ENCODE measurements around the gene ADIRF.
"Not testable (repeated sequence)": the region's sequence is repeated elsewhere in the genome, so short reads cannot be mapped to it uniquely, and the experiment has no call there.

The ADIRF gene

GRCh38 chr10:86968271-86968993, at the start of gene ADIRF:
Gene ADIRF, plus strand, starts transcription at chr10:86968482. Its CDS starts 63 bp downstream, at chr10:86968545.
- no peak for DNase-seq

GRCh38 chr10:86922553-86922961, 45.7 kb upstream of the ADIRF start:
- no peak for DNase-seq

- no peak for DNase-seq
These were observed 38.6 kb upstream of the ADIRF start for GRCh38 chr10:86929468-86930380.

- no peak for DNase-seq
These were observed 36.4 kb upstream of the ADIRF start for GRCh38 chr10:86931872-86932271.

- no peak for DNase-seq
These were observed 35.6 kb upstream of the ADIRF start for GRCh38 chr10:86932674-86933073.

GRCh38 chr10:86934162-86934711, 34.0 kb upstream of the ADIRF start:
- not testable (repeated sequence) for DNase-seq

- DNase-seq: no peak
These were observed 31.4 kb upstream of the ADIRF start for GRCh38 chr10:86936661-86937501.

GRCh38 chr10:86937502-86938154, 30.7 kb upstream of the ADIRF start:
- DNase-seq: no peak

GRCh38 chr10:86938260-86938659, 30.0 kb upstream of the ADIRF start:
- DNase-seq: no peak

GRCh38 chr10:86940076-86940475, 28.2 kb upstream of the ADIRF start:
- DNase-seq: not testable (repeated sequence)

- no peak for DNase-seq
These were observed 27.6 kb upstream of the ADIRF start for GRCh38 chr10:86940677-86941076.

- no peak for DNase-seq
These were observed 26.9 kb upstream of the ADIRF start for GRCh38 chr10:86941426-86941825.

- DNase-seq: no peak
These were observed 26.3 kb upstream of the ADIRF start for GRCh38 chr10:86941991-86942421.

GRCh38 chr10:86942441-86943315, 25.6 kb upstream of the ADIRF start:
- no peak for DNase-seq

GRCh38 chr10:86943316-86944030, 24.8 kb upstream of the ADIRF start:
- DNase-seq: no peak

- DNase-seq: no peak
These were observed 24.3 kb upstream of the ADIRF start for GRCh38 chr10:86944031-86944419.

GRCh38 chr10:86944471-86944870, 23.8 kb upstream of the ADIRF start:
- DNase-seq: no peak

GRCh38 chr10:86944907-86945306, 23.4 kb upstream of the ADIRF start:
- no peak for DNase-seq

- no peak for DNase-seq
These were observed 22.7 kb upstream of the ADIRF start for GRCh38 chr10:86945361-86946212.

Measured in RPMI8226 (cell line).